Measurements from ENCODE around the gene ILF2. TPM values are rescaled to one million over a fixed set of nuclear protein-coding genes. Genes with fewer than 3 reads are reported as not detected.

Gene ILF2
- total and polyA plus RNA-seq, 2 donors (not counting 1 experiment from before 2014, with no cell fraction given): 89.8 to 94.0 TPM

DNA sequence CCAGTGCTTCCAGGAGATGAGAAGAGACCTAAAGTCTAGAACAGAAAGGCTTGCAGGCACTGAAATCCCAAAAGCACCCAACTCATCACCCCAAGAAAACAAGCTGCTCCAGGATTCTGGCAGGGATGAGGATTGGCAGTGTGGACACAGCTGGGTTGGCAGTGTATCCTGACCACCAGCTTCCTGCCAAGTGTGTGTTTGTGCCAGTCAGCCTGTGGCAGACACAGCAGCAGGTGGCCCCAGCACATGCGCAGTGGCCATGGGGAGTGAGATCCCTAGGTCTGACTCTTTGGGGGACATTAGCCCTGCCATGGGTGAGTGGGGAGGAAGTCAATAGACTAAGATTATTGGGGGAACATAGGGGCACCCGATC lies 20.9 kb downstream of the ILF2 start:
- H3K27me3 ChIP-seq (replicated peaks in 1 of 4; ENCODE audit: control extremely low read depth in 1 of 4, control insufficient read depth in 3 of 4, insufficient read depth in 4 of 4, low read length in 3 of 4): no peaks in the 10 kb centered on the region
- Mint-ChIP-seq H3K27ac (peak overlapping the region; percentile 61), H3K9me3 (ENCODE audit: insufficient read depth) (no peaks in the 10 kb centered on the region), H3K4me3 (no peak overlapping the region), H3K27me3 (no peaks in the 10 kb centered on the region), H3K4me1 (no peaks in the 10 kb centered on the region)
- no peaks in the 10 kb centered on the region for H3K9me3 ChIP-seq (ENCODE audit: control extremely low read depth in 1 of 3, control insufficient read depth in 2 of 3, insufficient read depth in 1 of 3, low read length in 2 of 3)
- TF ChIP-seq EZH2 (IDR thresholded peaks at IDR 0.05; ENCODE audit: borderline replicate concordance, insufficient read depth, low read depth, low read length, poor library complexity, severe bottlenecking): no peak
- TF ChIP-seq, protein P1, sequence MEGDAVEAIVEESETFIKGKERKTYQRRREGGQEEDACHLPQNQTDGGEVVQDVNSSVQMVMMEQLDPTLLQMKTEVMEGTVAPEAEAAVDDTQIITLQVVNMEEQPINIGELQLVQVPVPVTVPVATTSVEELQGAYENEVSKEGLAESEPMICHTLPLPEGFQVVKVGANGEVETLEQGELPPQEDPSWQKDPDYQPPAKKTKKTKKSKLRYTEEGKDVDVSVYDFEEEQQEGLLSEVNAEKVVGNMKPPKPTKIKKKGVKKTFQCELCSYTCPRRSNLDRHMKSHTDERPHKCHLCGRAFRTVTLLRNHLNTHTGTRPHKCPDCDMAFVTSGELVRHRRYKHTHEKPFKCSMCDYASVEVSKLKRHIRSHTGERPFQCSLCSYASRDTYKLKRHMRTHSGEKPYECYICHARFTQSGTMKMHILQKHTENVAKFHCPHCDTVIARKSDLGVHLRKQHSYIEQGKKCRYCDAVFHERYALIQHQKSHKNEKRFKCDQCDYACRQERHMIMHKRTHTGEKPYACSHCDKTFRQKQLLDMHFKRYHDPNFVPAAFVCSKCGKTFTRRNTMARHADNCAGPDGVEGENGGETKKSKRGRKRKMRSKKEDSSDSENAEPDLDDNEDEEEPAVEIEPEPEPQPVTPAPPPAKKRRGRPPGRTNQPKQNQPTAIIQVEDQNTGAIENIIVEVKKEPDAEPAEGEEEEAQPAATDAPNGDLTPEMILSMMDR (IDR thresholded peaks at IDR 0.05): no peak
- H2AFZ ChIP-seq (ENCODE audit: insufficient read depth, low read depth, low read length, poor library complexity, severe bottlenecking): no peak overlapping the region
- WGBS (ENCODE audit: insufficient coverage): 91% methylated on average over 2 of the region's 2 CpGs
- H3K27ac ChIP-seq (ENCODE audit: low read length in 2 of 2): peak overlapping the region in 1 of 2 donors; percentile 41
- intact Hi-C loops (cut with micrococcal nuclease): no loop called here
- no peak for DNase-seq
- no peak overlapping the region for H3K9ac ChIP-seq (ENCODE audit: low read length)
- no peak overlapping the region for H3K4me3 ChIP-seq (ENCODE audit: control extremely low read depth in 1 of 5, extremely low read depth in 1 of 5, insufficient read depth in 1 of 5, low read depth in 2 of 5, low read length in 4 of 5)
- H4K20me1 ChIP-seq (ENCODE audit: control insufficient read depth, insufficient read depth, low read length, poor library complexity, severe bottlenecking): peaks cover 2% of the 10 kb centered on the region
- H3K79me2 ChIP-seq (ENCODE audit: control insufficient read depth, insufficient read depth, low read length): peaks cover 3% of the 10 kb centered on the region
- POLR2A ChIA-PET: interaction anchor here (0.6 to 1.5 kb wide), 3 partner anchors 15 to 62 kb away, joined by 5 to 10 read pairs (median 5); partner anchors contain the start of gene CHTOP
- no peak for ATAC-seq (ENCODE audit: low read depth)
- H3K36me3 ChIP-seq (replicated peaks in 1 of 2; ENCODE audit: control extremely low read depth in 1 of 2, control insufficient read depth in 1 of 2, extremely low read depth in 1 of 2, insufficient read depth in 2 of 2, low read length in 1 of 2): peaks cover 11 to 28% of the 10 kb centered on the region in 2 experiments
- no peaks in the 10 kb centered on the region for H3K4me1 ChIP-seq (ENCODE audit: control insufficient read depth in 2 of 2, insufficient read depth in 2 of 2, low read length in 2 of 2)
- CTCF ChIA-PET: interaction anchor here (1.0 to 1.2 kb wide), 2 partner anchors 78 to 80 kb away, joined by 3 to 6 read pairs; no protein-coding TSS in a partner anchor
- H3K4me2 ChIP-seq (replicated peaks; ENCODE audit: low read depth, low read length, poor library complexity, severe bottlenecking): no peak overlapping the region

- no peaks in the 10 kb centered on the region for H3K9me3 ChIP-seq (ENCODE audit: control extremely low read depth in 1 of 3, control insufficient read depth in 2 of 3, insufficient read depth in 1 of 3, low read length in 2 of 3)
These were observed 21.5 kb downstream of the ILF2 start for GRCh38 chr1:153649137-153649862.

More at GRCh38 chr1:153649137-153649862, 21.5 kb downstream of the ILF2 start:
- H4K20me1 ChIP-seq (ENCODE audit: control insufficient read depth, insufficient read depth, low read length, poor library complexity, severe bottlenecking): peaks cover 4% of the 10 kb centered on the region
- H3K4me1 Mint-ChIP-seq: no peaks in the 10 kb centered on the region
- no peak overlapping the region for H3K4me3 ChIP-seq (ENCODE audit: control extremely low read depth in 1 of 5, extremely low read depth in 1 of 5, insufficient read depth in 1 of 5, low read depth in 2 of 5, low read length in 4 of 5)
- H3K4me2 ChIP-seq (replicated peaks; ENCODE audit: low read depth, low read length, poor library complexity, severe bottlenecking): no peak overlapping the region
- WGBS (ENCODE audit: insufficient coverage): 59% methylated on average over 2 of the region's 3 CpGs
- H3K9me3 Mint-ChIP-seq (ENCODE audit: insufficient read depth): no peaks in the 10 kb centered on the region
- intact Hi-C loops (cut with micrococcal nuclease): no loop called here
- DNase-seq (no peak), ATAC-seq (ENCODE audit: low read depth) (no peak)
- no peaks in the 10 kb centered on the region for H3K27me3 Mint-ChIP-seq
- CTCF ChIA-PET: interaction anchor here (1.0 to 1.2 kb wide), 2 partner anchors 77 to 79 kb away, joined by 3 to 6 read pairs; no protein-coding TSS in a partner anchor
- H3K36me3 ChIP-seq (replicated peaks in 1 of 2; ENCODE audit: control extremely low read depth in 1 of 2, control insufficient read depth in 1 of 2, extremely low read depth in 1 of 2, insufficient read depth in 2 of 2, low read length in 1 of 2): peaks cover 14 to 34% of the 10 kb centered on the region in 2 experiments
- H3K27me3 ChIP-seq (replicated peaks in 1 of 4; ENCODE audit: control extremely low read depth in 1 of 4, control insufficient read depth in 3 of 4, insufficient read depth in 4 of 4, low read length in 3 of 4): no peaks in the 10 kb centered on the region
- no peaks in the 10 kb centered on the region for H3K4me1 ChIP-seq (ENCODE audit: control insufficient read depth in 2 of 2, insufficient read depth in 2 of 2, low read length in 2 of 2)
- H2AFZ ChIP-seq (ENCODE audit: insufficient read depth, low read depth, low read length, poor library complexity, severe bottlenecking): no peak overlapping the region
- H3K27ac ChIP-seq (ENCODE audit: low read length in 2 of 2): peak overlapping the region in 1 of 2 donors; percentile 41
- H3K79me2 ChIP-seq (ENCODE audit: control insufficient read depth, insufficient read depth, low read length): peaks cover 3% of the 10 kb centered on the region
- TF ChIP-seq, protein P1 (IDR thresholded peaks at IDR 0.05): no peak
- H3K9ac ChIP-seq (ENCODE audit: low read length): no peak overlapping the region
- POLR2A ChIA-PET: interaction anchor here (1.5 kb wide), 1 partner anchor 15 kb away, joined by 5 read pairs; the partner anchor contains the start of gene CHTOP
- peak overlapping the region; percentile 41 for H3K27ac Mint-ChIP-seq
- H3K4me3 Mint-ChIP-seq: no peak overlapping the region

All from B cell (primary cell).